Activated naive CD8-positive, alpha-beta T cell (primary cell): Measurements from ENCODE around the gene CEP43.
A peak's percentile ranks its signal among the peaks of the same experiment; 100 is the strongest.

Experiments
- H3K27ac Mint-ChIP-seq: one replicate; pipeline ENCODE4 v1.8.0; 2021; ENCODE audit warnings: mixed read lengths
- H3K27me3 Mint-ChIP-seq: one replicate; pipeline ENCODE4 v1.8.0; 2021; ENCODE audit warnings: mixed read lengths
- H3K36me3 Mint-ChIP-seq: one replicate; pipeline ENCODE4 v1.8.0; 2021; ENCODE audit warnings: mixed read lengths
- H3K4me1 Mint-ChIP-seq: one replicate; pipeline ENCODE4 v1.8.0; 2021; ENCODE audit warnings: low read depth, mixed read lengths
- H3K4me3 Mint-ChIP-seq: one replicate; pipeline ENCODE4 v1.8.0; 2021; ENCODE audit warnings: mild to moderate bottlenecking, mixed read lengths
- H3K9me3 Mint-ChIP-seq: one replicate; pipeline ENCODE4 v1.8.0; 2021; ENCODE audit warnings: low read depth, mixed read lengths

Gene CEP43

GRCh38 chr6:166957087-166957804 lies 42.0 kb upstream of the CEP43 start:
- no peaks in the 10 kb centered on the region for H3K27me3 Mint-ChIP-seq
- no peaks in the 10 kb centered on the region for H3K9me3 Mint-ChIP-seq
- peaks cover 62% of the 10 kb centered on the region for H3K4me1 Mint-ChIP-seq
- H3K4me3 Mint-ChIP-seq = peak overlapping the region; percentile 93
- peak overlapping the region; percentile 97 for H3K27ac Mint-ChIP-seq
- no peaks in the 10 kb centered on the region for H3K36me3 Mint-ChIP-seq

- Mint-ChIP-seq H3K4me3 (peak overlapping the region; percentile 93), H3K4me1 (peaks cover 58% of the 10 kb centered on the region), H3K9me3 (peaks cover 3% of the 10 kb centered on the region), H3K27me3 (no peaks in the 10 kb centered on the region), H3K36me3 (peaks cover 2% of the 10 kb centered on the region), H3K27ac (peak overlapping the region; percentile 97)
These were observed 41.5 kb upstream of the CEP43 start for GRCh38 chr6:166957805-166958076.

- Mint-ChIP-seq H3K9me3 (peaks cover 3% of the 10 kb centered on the region), H3K4me1 (peaks cover 45% of the 10 kb centered on the region), H3K36me3 (peaks cover 5% of the 10 kb centered on the region), H3K27me3 (no peaks in the 10 kb centered on the region), H3K4me3 (peak overlapping the region; percentile 79), H3K27ac (peak overlapping the region; percentile 97)
These were observed 40.0 kb upstream of the CEP43 start for GRCh38 chr6:166958926-166959861.

GRCh38 chr6:166959911-166960608 lies 39.1 kb upstream of the CEP43 start:
- Mint-ChIP-seq H3K27ac (peak overlapping the region; percentile 97), H3K9me3 (peaks cover 3% of the 10 kb centered on the region), H3K36me3 (peaks cover 5% of the 10 kb centered on the region), H3K4me3 (peak overlapping the region; percentile 61), H3K27me3 (no peaks in the 10 kb centered on the region), H3K4me1 (peaks cover 40% of the 10 kb centered on the region)

- H3K4me3 Mint-ChIP-seq = peak overlapping the region; percentile 8
- H3K27ac Mint-ChIP-seq = peak overlapping the region; percentile 97
- peaks cover 5% of the 10 kb centered on the region for H3K36me3 Mint-ChIP-seq
- H3K4me1 Mint-ChIP-seq = peaks cover 36% of the 10 kb centered on the region
- H3K9me3 Mint-ChIP-seq = peaks cover 3% of the 10 kb centered on the region
- no peaks in the 10 kb centered on the region for H3K27me3 Mint-ChIP-seq
These were observed 38.6 kb upstream of the CEP43 start for GRCh38 chr6:166960609-166960978.

GRCh38 chr6:166966268-166966667 lies 32.9 kb upstream of the CEP43 start:
- peaks cover 8% of the 10 kb centered on the region for H3K36me3 Mint-ChIP-seq
- H3K27me3 Mint-ChIP-seq = no peaks in the 10 kb centered on the region
- H3K9me3 Mint-ChIP-seq = peaks cover 3% of the 10 kb centered on the region
- no peak overlapping the region for H3K4me3 Mint-ChIP-seq
- no peak overlapping the region for H3K27ac Mint-ChIP-seq
- peaks cover 22% of the 10 kb centered on the region for H3K4me1 Mint-ChIP-seq

- H3K4me3 Mint-ChIP-seq = peak overlapping the region; percentile 69
These were observed 29.7 kb upstream of the CEP43 start for GRCh38 chr6:166969390-166970002.

GRCh38 chr6:166970091-166970490 lies 29.1 kb upstream of the CEP43 start:
- H3K4me1 Mint-ChIP-seq = peaks cover 26% of the 10 kb centered on the region
- no peaks in the 10 kb centered on the region for H3K27me3 Mint-ChIP-seq
- peak overlapping the region; percentile 88 for H3K27ac Mint-ChIP-seq
- H3K36me3 Mint-ChIP-seq = peaks cover 6% of the 10 kb centered on the region
- peak overlapping the region; percentile 18 for H3K4me3 Mint-ChIP-seq
- no peaks in the 10 kb centered on the region for H3K9me3 Mint-ChIP-seq

More at GRCh38 chr6:166969390-166970002, 29.7 kb upstream of the CEP43 start:
- Mint-ChIP-seq H3K27ac (peak overlapping the region; percentile 88), H3K9me3 (no peaks in the 10 kb centered on the region), H3K36me3 (peaks cover 6% of the 10 kb centered on the region), H3K27me3 (no peaks in the 10 kb centered on the region), H3K4me1 (peaks cover 26% of the 10 kb centered on the region)

- H3K9me3 Mint-ChIP-seq = no peaks in the 10 kb centered on the region
- no peak overlapping the region for H3K4me3 Mint-ChIP-seq
- H3K36me3 Mint-ChIP-seq = peaks cover 6% of the 10 kb centered on the region
- no peak overlapping the region for H3K27ac Mint-ChIP-seq
- H3K27me3 Mint-ChIP-seq = no peaks in the 10 kb centered on the region
- H3K4me1 Mint-ChIP-seq = peaks cover 26% of the 10 kb centered on the region
These were observed 28.4 kb upstream of the CEP43 start for GRCh38 chr6:166970776-166971175.

DNA sequence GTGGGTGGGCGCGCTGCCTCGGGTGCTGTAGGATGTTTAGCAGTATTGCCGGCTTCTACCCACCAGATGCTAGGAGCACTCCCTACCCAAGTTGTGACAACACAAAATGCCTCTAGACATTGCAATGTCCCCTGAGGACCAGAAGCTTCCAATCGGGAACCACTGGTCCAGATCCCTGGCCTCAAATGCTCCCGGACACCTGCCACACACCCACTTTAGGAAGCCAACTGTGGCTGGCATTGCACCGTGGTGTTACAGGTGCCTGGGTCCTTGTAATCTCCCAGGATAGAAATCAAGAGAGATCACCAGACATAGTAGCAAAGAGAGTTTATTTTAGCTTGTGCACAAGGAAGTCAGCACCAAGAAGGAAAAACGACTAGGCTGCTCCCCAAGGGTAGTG lies 27.9 kb upstream of the CEP43 start:
- H3K27me3 Mint-ChIP-seq = no peaks in the 10 kb centered on the region
- H3K9me3 Mint-ChIP-seq = no peaks in the 10 kb centered on the region
- peaks cover 8% of the 10 kb centered on the region for H3K36me3 Mint-ChIP-seq
- no peak overlapping the region for H3K4me3 Mint-ChIP-seq
- peak overlapping the region; percentile 46 for H3K27ac Mint-ChIP-seq
- peaks cover 26% of the 10 kb centered on the region for H3K4me1 Mint-ChIP-seq

DNA sequence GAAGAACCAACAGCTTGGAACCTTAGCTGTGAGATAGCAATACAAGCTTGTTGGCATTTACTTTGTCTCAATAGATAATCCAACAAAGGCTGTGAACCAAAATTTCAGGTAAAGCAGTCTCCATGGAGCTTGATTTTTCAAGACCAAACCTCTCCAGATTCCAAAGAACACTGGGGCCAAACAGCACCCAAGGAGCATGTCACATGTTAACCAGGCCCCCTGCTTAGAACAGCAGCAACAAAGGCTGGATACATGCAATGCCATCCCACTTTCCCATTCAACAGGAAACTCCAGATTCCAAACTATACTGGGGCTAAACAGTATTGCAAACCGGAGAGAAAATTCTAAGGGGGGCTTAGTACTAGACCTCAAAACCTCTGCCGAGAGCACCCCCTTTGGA lies 27.1 kb upstream of the CEP43 start:
- Mint-ChIP-seq H3K27me3 (no peaks in the 10 kb centered on the region), H3K4me1 (peaks cover 26% of the 10 kb centered on the region), H3K4me3 (no peak overlapping the region), H3K9me3 (no peaks in the 10 kb centered on the region), H3K27ac (no peak overlapping the region), H3K36me3 (peaks cover 8% of the 10 kb centered on the region)

GRCh38 chr6:166976636-166977035 lies 22.6 kb upstream of the CEP43 start:
- Mint-ChIP-seq H3K27ac (no peak overlapping the region), H3K4me3 (no peak overlapping the region), H3K4me1 (peaks cover 5% of the 10 kb centered on the region)

DNA sequence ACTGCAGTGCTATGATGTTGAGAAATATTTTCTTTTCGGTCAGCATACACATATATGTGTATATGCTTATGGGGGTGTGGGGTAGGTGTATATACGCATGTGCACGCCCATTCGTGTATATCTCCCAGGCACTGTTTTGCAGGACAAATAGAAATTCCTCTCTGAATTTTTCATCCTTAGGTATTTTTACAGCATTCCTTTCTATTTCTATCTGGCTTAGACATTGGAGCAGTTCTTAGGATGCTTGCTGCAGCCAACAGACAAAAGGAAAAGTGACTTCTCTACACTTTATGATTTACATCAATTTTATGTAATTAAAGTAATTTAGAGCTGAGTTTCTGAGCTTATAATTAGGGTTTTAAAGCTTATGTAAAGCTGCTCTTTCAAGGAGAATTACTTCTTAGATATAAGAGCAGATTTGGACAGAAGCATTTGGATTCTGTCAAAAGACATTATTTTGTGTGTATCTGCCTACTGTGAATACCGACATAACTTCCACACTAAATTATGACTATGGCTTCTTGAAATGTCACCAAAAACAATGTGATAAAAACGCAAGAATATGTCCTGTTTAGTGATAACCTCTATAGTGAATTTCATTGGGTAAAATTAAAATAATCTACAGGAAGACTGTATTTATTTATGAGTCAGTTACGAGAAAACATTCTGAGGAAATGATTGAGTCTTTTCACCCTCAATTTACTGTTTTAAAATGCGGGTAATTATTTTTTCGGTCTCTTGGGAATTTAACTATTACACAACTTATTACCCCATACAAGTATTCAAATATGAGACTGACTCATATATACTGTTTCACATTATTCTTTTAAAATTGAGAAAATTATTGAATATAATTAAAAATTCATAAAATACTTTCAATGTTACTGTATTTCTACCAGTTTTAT lies 21.3 kb upstream of the CEP43 start:
- Mint-ChIP-seq H3K27me3 (no peaks in the 10 kb centered on the region), H3K4me1 (peaks cover 3% of the 10 kb centered on the region), H3K9me3 (no peaks in the 10 kb centered on the region), H3K27ac (no peak overlapping the region), H3K4me3 (no peak overlapping the region), H3K36me3 (peaks cover 7% of the 10 kb centered on the region)

More at GRCh38 chr6:166976636-166977035, 22.6 kb upstream of the CEP43 start:
- peaks cover 10% of the 10 kb centered on the region for H3K36me3 Mint-ChIP-seq
- no peaks in the 10 kb centered on the region for H3K27me3 Mint-ChIP-seq
- no peaks in the 10 kb centered on the region for H3K9me3 Mint-ChIP-seq

- Mint-ChIP-seq H3K27ac (no peak overlapping the region), H3K36me3 (peaks cover 14% of the 10 kb centered on the region), H3K27me3 (no peaks in the 10 kb centered on the region), H3K4me3 (no peak overlapping the region), H3K4me1 (no peaks in the 10 kb centered on the region), H3K9me3 (no peaks in the 10 kb centered on the region)
These were observed 18.5 kb upstream of the CEP43 start for GRCh38 chr6:166980738-166981137.
